AG10803 (cell line): Measurements from ENCODE around the gene OXTR.
A peak's percentile ranks its signal among the peaks of the same experiment; 100 is the strongest.

Experiments
- DNase-seq: peaks from one replicate; pipeline ENCODE4 v3.0.0; 2010; ENCODE audit warnings: low read depth
- H3K4me3 ChIP-seq: 2 replicates; pipeline ENCODE4 v1.5.1; 2011; ENCODE audit warnings: mild to moderate bottlenecking, low read length, control low read depth
- CTCF ChIP-seq: conservative IDR thresholded peaks from 2 replicates; pipeline ENCODE4 v1.5.1; 2011; ENCODE audit warnings: mild to moderate bottlenecking, low read length, control low read depth, inconsistent platforms

OXTR gene

DNA sequence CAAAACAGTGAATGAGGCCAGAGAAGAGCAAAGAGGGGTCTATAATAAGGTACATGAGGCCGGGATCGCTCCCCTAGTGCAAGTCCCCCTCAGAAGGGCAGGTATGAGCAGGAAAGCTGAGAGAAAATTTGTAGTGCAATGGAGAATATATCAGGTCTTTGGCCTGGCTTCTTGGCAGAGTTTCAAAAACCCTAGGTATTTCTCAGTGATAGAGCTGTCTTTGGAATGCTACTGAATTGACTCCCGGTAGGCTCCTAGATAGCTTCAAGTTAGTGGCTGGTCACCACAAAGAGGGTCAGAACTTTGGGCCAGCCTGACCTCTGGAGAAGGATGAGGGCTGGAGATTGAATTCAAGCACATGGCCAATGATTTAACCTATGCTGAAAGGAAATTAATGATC lies 30.6 kb upstream of the OXTR start:
- no peak for DNase-seq
- TF ChIP-seq CTCF = no peak
- no peak overlapping the region for H3K4me3 ChIP-seq

DNA sequence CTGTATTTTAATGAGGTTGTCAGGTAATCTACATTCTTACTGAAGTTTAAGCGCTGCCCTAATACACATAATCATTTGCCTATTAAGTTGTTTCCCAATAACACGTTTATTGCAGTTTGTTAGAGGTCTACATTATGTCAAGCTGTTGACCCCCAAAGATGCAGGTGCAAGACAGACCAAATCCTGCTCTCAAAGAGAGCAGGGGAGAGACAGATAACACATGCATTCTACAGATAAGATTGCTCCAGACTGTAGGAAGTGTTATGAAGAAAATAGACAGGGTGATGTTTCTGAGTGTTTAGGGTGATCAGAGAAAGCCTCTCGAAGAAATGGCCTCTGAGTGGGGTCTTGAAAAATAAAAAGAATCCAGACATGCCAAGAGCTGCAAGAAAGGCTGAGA lies 24.8 kb upstream of the OXTR start:
- no peak for TF ChIP-seq CTCF
- no peak for DNase-seq
- H3K4me3 ChIP-seq = no peak overlapping the region

- H3K4me3 ChIP-seq = no peak overlapping the region
- DNase-seq = peak; percentile 72
- TF ChIP-seq CTCF = no peak
Observed at GRCh38 chr3:8793242-8793641, 23.8 kb upstream of the OXTR start.

DNA sequence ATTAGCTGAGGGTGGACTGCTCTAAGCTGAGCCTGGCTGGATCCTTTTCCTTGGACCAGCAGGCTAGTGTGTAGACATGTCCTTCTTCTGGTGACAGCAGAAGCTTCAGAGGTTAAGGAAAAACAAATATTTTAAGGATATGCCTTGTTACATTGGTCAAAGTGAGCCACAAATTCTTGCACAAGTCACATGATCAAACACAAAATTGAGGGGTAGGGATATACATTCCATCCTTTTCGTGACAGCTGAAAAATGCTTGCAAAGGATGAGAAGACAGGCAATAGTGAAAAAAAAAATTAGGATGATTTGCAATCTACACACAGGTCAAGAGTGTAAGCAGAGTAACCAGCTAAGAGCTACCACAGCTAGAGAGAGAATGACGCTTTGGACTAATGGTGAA lies 21.1 kb upstream of the OXTR start:
- TF ChIP-seq CTCF = no peak
- no peak for DNase-seq
- H3K4me3 ChIP-seq = no peak overlapping the region

- no peak for DNase-seq
- H3K4me3 ChIP-seq = no peak overlapping the region
- no peak for TF ChIP-seq CTCF
Observed at GRCh38 chr3:8784676-8785435, 15.4 kb upstream of the OXTR start.

GRCh38 chr3:8780279-8780678 lies 10.9 kb upstream of the OXTR start:
- no peak for DNase-seq
- no peak for TF ChIP-seq CTCF

DNA sequence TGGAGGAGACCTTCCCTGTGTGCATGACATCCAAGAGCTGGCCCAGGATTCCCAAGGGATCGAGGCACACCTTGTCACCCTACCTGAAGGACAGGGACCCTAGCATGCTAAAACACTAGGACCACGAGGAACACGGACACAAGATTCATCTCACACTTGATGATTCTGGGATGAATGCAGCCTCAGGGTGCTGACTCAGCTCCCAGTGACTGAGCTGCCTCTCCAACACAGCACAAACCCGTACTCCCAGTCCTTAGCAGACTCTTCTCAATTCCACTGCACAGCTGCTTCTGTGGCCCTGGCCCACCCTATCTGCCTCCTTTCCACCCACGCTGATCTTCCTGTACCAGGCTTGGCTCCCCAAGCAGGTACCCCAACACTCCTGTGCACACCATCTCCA lies 9.1 kb upstream of the OXTR start:
- no peak for TF ChIP-seq CTCF
- no peak overlapping the region for H3K4me3 ChIP-seq
- DNase-seq = no peak

More at GRCh38 chr3:8780279-8780678, 10.9 kb upstream of the OXTR start:
- no peak overlapping the region for H3K4me3 ChIP-seq
